ENCODE data around the gene KHDC4.
"Not testable (repeated sequence)": the region's sequence is repeated elsewhere in the genome, so short reads cannot be mapped to it uniquely, and the experiment has no call there.

The KHDC4 gene

GRCh38 chr1:155947741-155948140, 13.5 kb upstream of the KHDC4 start:
- intact Hi-C loops (cut with DNase I): no loop called here
- peak in 2 of 42 donors; percentile 5 to 7 for DNase-seq

GRCh38 chr1:155947292-155947691, 13.1 kb upstream of the KHDC4 start:
- intact Hi-C loops (cut with DNase I): no loop called here
- DNase-seq: peak in 2 of 42 donors; percentile 2 to 19

GRCh38 chr1:155946633-155947219, 12.5 kb upstream of the KHDC4 start:
- intact Hi-C loops (cut with DNase I): no loop called here
- DNase-seq: peak in 4 of 42 donors; percentile 5 to 8 (median 5)

GRCh38 chr1:155944444-155944799, 10.2 kb upstream of the KHDC4 start:
- intact Hi-C loops (cut with DNase I): no loop called here
- DNase-seq: peak in 2 of 42 donors; percentile 17 to 40

GRCh38 chr1:155942578-155943141, 8.4 kb upstream of the KHDC4 start:
- peak in 8 of 42 donors; percentile 30 to 71 (median 54) for DNase-seq
- intact Hi-C loops (cut with DNase I): no loop called here

- peak in 1 of 42 donors; percentile 36 for DNase-seq
- intact Hi-C loops (cut with DNase I): no loop called here
These were observed 7.8 kb upstream of the KHDC4 start for GRCh38 chr1:155941845-155942531.

- intact Hi-C loops (cut with DNase I): no loop called here
- peak in 1 of 42 donors; percentile 36 for DNase-seq
These were observed 7.0 kb upstream of the KHDC4 start, which contains the start of gene RXFP4 for GRCh38 chr1:155940993-155941844. TSS of gene RXFP4 (plus strand) at chr1:155941638. CDS start at chr1:155941710, 72 bp downstream.

GRCh38 chr1:155940482-155940992, 6.3 kb upstream of the KHDC4 start:
- DNase-seq: peak in 2 of 42 donors; percentile 37 to 49
- intact Hi-C loops (cut with DNase I): no loop called here

GRCh38 chr1:155938220-155938627, 4.0 kb upstream of the KHDC4 start:
- intact Hi-C loops (cut with DNase I): no loop called here
- peak in 17 of 42 donors; percentile 27 to 81 (median 64) for DNase-seq

- DNase-seq: no peak
- intact Hi-C loops (cut with DNase I): loop anchor here (2.0 to 5.0 kb wide), 2 partner anchors 54 to 73 kb away; no protein-coding TSS in a partner anchor
These were observed 850 bp upstream of the KHDC4 start for GRCh38 chr1:155934936-155935590.

GRCh38 chr1:155933591-155934096, 569 bp downstream of the KHDC4 start:
- DNase-seq: no peak
- intact Hi-C loops (cut with DNase I): loop anchor here (2.0 to 5.0 kb wide), 2 partner anchors 55 to 71 kb away; no protein-coding TSS in a partner anchor

GRCh38 chr1:155932487-155932886, 1.7 kb downstream of the KHDC4 start:
- intact Hi-C loops (cut with DNase I): loop anchor here (5.0 kb wide), 1 partner anchor 70 kb away; no protein-coding TSS in a partner anchor
- DNase-seq: no peak

GRCh38 chr1:155932081-155932480, 2.1 kb downstream of the KHDC4 start:
- no peak for DNase-seq
- intact Hi-C loops (cut with DNase I): loop anchor here (5.0 kb wide), 1 partner anchor 70 kb away; no protein-coding TSS in a partner anchor

- intact Hi-C loops (cut with DNase I): loop anchor here (5.0 kb wide), 1 partner anchor 69 kb away; no protein-coding TSS in a partner anchor
These were observed 2.7 kb downstream of the KHDC4 start for GRCh38 chr1:155931332-155932038.

GRCh38 chr1:155930725-155931124, 3.5 kb downstream of the KHDC4 start:
- intact Hi-C loops (cut with DNase I): loop anchor here (5.0 kb wide), 1 partner anchor 68 kb away; no protein-coding TSS in a partner anchor
- DNase-seq: not testable (repeated sequence)

More at GRCh38 chr1:155931332-155932038, 2.7 kb downstream of the KHDC4 start:
- DNase-seq: no peak

- no peak for DNase-seq
- intact Hi-C loops (cut with DNase I): no loop called here
These were observed 5.2 kb downstream of the KHDC4 start for GRCh38 chr1:155929057-155929456.

GRCh38 chr1:155925506-155925905, 8.7 kb downstream of the KHDC4 start:
- intact Hi-C loops (cut with DNase I): no loop called here
- no peak for DNase-seq
